ENCODE results near the gene KLHL15. TPM values are rescaled to one million over a fixed set of nuclear protein-coding genes. Genes with fewer than 3 reads are reported as not detected.
A peak's percentile ranks its signal among the peaks of the same experiment; 100 is the strongest.

The KLHL15 gene
- total and polyA plus RNA-seq, 2 of the 13 experiments (the other 11 are each of a cell fraction or from before 2014, with no cell fraction given): 2.8 to 5.5 TPM

- TF ChIP-seq CEBPB (IDR thresholded peaks at IDR 0.05; ENCODE audit: borderline replicate concordance, low read depth, low read length): peak; percentile 90
Observed at GRCh38 chrX:24025741-24026403, 1.1 kb downstream of the KLHL15 start (continued).

- Histone ChIP-seq H3K36me3 (replicated peaks in 1 of 2; ENCODE audit: control insufficient read depth in 1 of 2, insufficient read depth in 2 of 2, low read length in 2 of 2) (0 out of 5 replicates have a peak, but pooled peaks cover 0 to 3% of the 10 kb centered on the region in 2 experiments), H3K79me2 (ENCODE audit: insufficient read depth, low read length) (peaks cover 35% of the 10 kb centered on the region), H3K4me3 (replicated peaks in 1 of 3; ENCODE audit: insufficient read depth in 1 of 3, low read depth in 2 of 3, low read length in 3 of 3) (peak overlapping the region; percentile 77 to 83 (median 80)), H3K4me2 (ENCODE audit: low read depth, low read length) (peak overlapping the region; percentile 81; the same call in 1 of the 2 replicates), H2AFZ (ENCODE audit: low read length) (no peak overlapping the region), H3K9ac (ENCODE audit: insufficient read depth, low read depth, low read length) (peak overlapping the region; percentile 92), H3K27me3 (ENCODE audit: control insufficient read depth in 1 of 2, insufficient read depth in 2 of 2, low read length in 2 of 2) (no peaks in the 10 kb centered on the region; a peak in 1 of 5 replicates), H4K20me1 (ENCODE audit: insufficient read depth, low read length) (no peaks in the 10 kb centered on the region), H3K4me1 (ENCODE audit: insufficient read depth, low read length) (peaks cover 9% of the 10 kb centered on the region; the same call in 1 of the 2 replicates), H3K27ac (ENCODE audit: extremely low read length, insufficient read depth, low read length) (peak overlapping the region; percentile 90), H3K9me3 (ENCODE audit: low read length) (no peaks in the 10 kb centered on the region)
- no CpG with 5 or more reads among the region's 111 CpGs for WGBS (ENCODE audit: low lambda C conversion rate)
- ATAC-seq (peak; percentile 85), FAIRE-seq (no peak), DNase-seq (ENCODE audit: low spot score) (peak; percentile 73)
- no TSS peak for BruUV-seq (replicated peaks)
- ChIA-PET CTCF (ENCODE audit: low intra/inter-chr PET ratio, low total read pairs) (interaction anchor here (1.4 kb wide), 1 partner anchor 29 kb away, joined by 6 read pairs; the partner anchor contains the start of gene EIF2S3), POLR2A (interaction anchor here (0.5 to 4.1 kb wide), 10 partner anchors 9 to 165 kb away, joined by 3 to 35 read pairs (median 4); partner anchors contain the start of genes APOO, CXorf58, EIF2S3 and ZFX)
- intact Hi-C loops (cut with micrococcal nuclease; ENCODE audit: unreplicated experiment) (loop anchor here (2.0 kb wide), 2 partner anchors 30 to 116 kb away; partner anchors contain the start of genes CXorf58 and EIF2S3), in situ Hi-C loops (cut with HindIII; ENCODE audit: extremely low pct_ligation_motif_present, low pct_unique_long_range_greater_than_20kb) (no loop called here)
- peak; percentile 90 for TF ChIP-seq GABPB1 (CRISPR knock-in tag; IDR thresholded peaks at IDR 0.05)
- TF ChIP-seq, protein P1, sequence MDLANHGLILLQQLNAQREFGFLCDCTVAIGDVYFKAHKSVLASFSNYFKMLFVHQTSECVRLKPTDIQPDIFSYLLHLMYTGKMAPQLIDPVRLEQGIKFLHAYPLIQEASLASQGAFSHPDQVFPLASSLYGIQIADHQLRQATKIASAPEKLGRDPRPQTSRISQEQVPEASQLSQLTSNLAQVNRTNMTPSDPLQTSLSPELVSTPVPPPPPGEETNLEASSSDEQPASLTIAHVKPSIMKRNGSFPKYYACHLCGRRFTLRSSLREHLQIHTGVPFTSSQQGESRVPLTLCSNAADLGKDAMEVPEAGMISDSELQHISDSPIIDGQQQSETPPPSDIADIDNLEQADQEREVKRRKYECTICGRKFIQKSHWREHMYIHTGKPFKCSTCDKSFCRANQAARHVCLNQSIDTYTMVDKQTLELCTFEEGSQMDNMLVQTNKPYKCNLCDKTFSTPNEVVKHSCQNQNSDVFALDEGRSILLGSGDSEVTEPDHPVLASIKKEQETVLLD (CRISPR knock-in tag; IDR thresholded peaks at IDR 0.05; ENCODE audit: low read depth): peak; percentile 87
- peak; percentile 54; the same call in 1 of the 2 replicates for TF ChIP-seq KMT2A (CRISPR knock-in tag; IDR thresholded peaks at IDR 0.05)
- 0 out of 2 replicates have a peak, but pooled peaks have one; percentile 39 for TF ChIP-seq PCBP1 (IDR thresholded peaks at IDR 0.05; ENCODE audit: borderline replicate concordance, low read depth, low read length)
- peak; percentile 41; the same call in 1 of the 2 replicates for TF ChIP-seq NFKB2 (CRISPR knock-in tag; IDR thresholded peaks at IDR 0.05; ENCODE audit: borderline replicate concordance)
- peak; percentile 58 for TF ChIP-seq YEATS4 (CRISPR knock-in tag; IDR thresholded peaks at IDR 0.05; ENCODE audit: borderline replicate concordance)
- TF ChIP-seq, protein P2, sequence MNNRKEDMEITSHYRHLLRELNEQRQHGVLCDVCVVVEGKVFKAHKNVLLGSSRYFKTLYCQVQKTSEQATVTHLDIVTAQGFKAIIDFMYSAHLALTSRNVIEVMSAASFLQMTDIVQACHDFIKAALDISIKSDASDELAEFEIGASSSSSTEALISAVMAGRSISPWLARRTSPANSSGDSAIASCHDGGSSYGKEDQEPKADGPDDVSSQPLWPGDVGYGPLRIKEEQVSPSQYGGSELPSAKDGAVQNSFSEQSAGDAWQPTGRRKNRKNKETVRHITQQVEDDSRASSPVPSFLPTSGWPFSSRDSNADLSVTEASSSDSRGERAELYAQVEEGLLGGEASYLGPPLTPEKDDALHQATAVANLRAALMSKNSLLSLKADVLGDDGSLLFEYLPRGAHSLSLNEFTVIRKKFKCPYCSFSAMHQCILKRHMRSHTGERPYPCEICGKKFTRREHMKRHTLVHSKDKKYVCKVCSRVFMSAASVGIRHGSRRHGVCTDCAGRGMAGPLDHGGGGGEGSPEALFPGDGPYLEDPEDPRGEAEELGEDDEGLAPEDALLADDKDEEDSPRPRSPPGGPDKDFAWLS (CRISPR knock-in tag; IDR thresholded peaks at IDR 0.05; ENCODE audit: borderline replicate concordance): no peak
- peak; percentile 62; the same call in 1 of the 2 replicates for TF ChIP-seq SALL1 (CRISPR knock-in tag; IDR thresholded peaks at IDR 0.05)
- no peak for TF ChIP-seq KLF11 (CRISPR knock-in tag; IDR thresholded peaks at IDR 0.05)
- no peak for TF ChIP-seq FLYWCH1 (CRISPR knock-in tag; IDR thresholded peaks at IDR 0.05)
- no peak for TF ChIP-seq ARNTL (CRISPR knock-in tag; IDR thresholded peaks at IDR 0.05)
- TF ChIP-seq ASH2L (IDR thresholded peaks at IDR 0.05; ENCODE audit: insufficient read length, low read depth, low read length): peak; percentile 53
- TF ChIP-seq, protein P3, sequence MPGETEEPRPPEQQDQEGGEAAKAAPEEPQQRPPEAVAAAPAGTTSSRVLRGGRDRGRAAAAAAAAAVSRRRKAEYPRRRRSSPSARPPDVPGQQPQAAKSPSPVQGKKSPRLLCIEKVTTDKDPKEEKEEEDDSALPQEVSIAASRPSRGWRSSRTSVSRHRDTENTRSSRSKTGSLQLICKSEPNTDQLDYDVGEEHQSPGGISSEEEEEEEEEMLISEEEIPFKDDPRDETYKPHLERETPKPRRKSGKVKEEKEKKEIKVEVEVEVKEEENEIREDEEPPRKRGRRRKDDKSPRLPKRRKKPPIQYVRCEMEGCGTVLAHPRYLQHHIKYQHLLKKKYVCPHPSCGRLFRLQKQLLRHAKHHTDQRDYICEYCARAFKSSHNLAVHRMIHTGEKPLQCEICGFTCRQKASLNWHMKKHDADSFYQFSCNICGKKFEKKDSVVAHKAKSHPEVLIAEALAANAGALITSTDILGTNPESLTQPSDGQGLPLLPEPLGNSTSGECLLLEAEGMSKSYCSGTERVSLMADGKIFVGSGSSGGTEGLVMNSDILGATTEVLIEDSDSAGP (CRISPR knock-in tag; IDR thresholded peaks at IDR 0.05; ENCODE audit: borderline replicate concordance): peak; percentile 37; the same call in 1 of the 2 replicates
Observed at GRCh38 chrX:24024819-24025740, 1.9 kb downstream of the KLHL15 start.

Data from HepG2 (cell line).